ENCODE measurements around the gene KIAA0930. TPM values are rescaled to one million over a fixed set of nuclear protein-coding genes. Genes with fewer than 3 reads are reported as not detected.

The KIAA0930 gene
- total RNA-seq, 1 donor from 2014 or later = 42.5 TPM

- H3K4me3 ChIP-seq = no peak overlapping the region
- no peaks in the 10 kb centered on the region for H3K27me3 ChIP-seq
- no peak for DNase-seq (ENCODE audit: extremely low spot score in 2 of 2)
- intact Hi-C loops (cut with DNase I) = no loop called here
- H3K27ac ChIP-seq = peak overlapping the region; percentile 86
- TF ChIP-seq CTCF (IDR thresholded peaks at IDR 0.05) (no peak), POLR2AphosphoS5 (IDR thresholded peaks at IDR 0.05; ENCODE audit: insufficient read depth in 1 of 2, low read depth in 1 of 2) (no peak), POLR2A (IDR thresholded peaks at IDR 0.05) (no peak)
- no peaks in the 10 kb centered on the region for H3K9me3 ChIP-seq
- peaks cover 51% of the 10 kb centered on the region for H3K4me1 ChIP-seq
- H3K36me3 ChIP-seq = peaks cover 0 to 14% of the 10 kb centered on the region in 2 donors
Observed at GRCh38 chr22:45210174-45210573, 30.5 kb downstream of the KIAA0930 start.

GRCh38 chr22:45208993-45209838 lies 31.5 kb downstream of the KIAA0930 start:
- intact Hi-C loops (cut with DNase I) = no loop called here
- no peak for DNase-seq (ENCODE audit: extremely low spot score in 2 of 2)
- peak in 1 of 3 experiments; percentile 21 for TF ChIP-seq CTCF (IDR thresholded peaks at IDR 0.05)
- TF ChIP-seq POLR2AphosphoS5 (IDR thresholded peaks at IDR 0.05; ENCODE audit: insufficient read depth in 1 of 2, low read depth in 1 of 2) = no peak
- no peak for TF ChIP-seq POLR2A (IDR thresholded peaks at IDR 0.05)
- no peak overlapping the region for H3K4me3 ChIP-seq
- H3K27me3 ChIP-seq = no peaks in the 10 kb centered on the region
- peaks cover 0 to 20% of the 10 kb centered on the region in 2 donors for H3K36me3 ChIP-seq
- peaks cover 51% of the 10 kb centered on the region for H3K4me1 ChIP-seq
- no peaks in the 10 kb centered on the region for H3K9me3 ChIP-seq
- peak overlapping the region; percentile 86 for H3K27ac ChIP-seq

DNA sequence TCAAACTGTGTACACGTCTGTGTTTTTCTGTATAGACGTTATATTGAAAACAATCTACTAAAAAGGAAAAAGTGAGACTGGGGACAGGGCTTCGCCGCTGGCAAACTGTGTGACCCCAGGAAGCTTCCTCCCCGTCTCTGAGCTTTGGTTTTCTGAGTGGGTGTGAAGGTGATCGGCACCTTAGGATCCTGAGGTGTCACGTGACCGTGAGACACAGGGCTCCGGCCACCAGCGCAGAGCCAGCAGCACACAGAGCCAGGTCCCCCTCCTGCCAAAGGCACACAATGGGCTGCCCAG lies 32.0 kb downstream of the KIAA0930 start:
- H3K27ac ChIP-seq = peak overlapping the region; percentile 86
- peaks cover 0 to 21% of the 10 kb centered on the region in 2 donors for H3K36me3 ChIP-seq
- H3K4me3 ChIP-seq = no peak overlapping the region
- H3K4me1 ChIP-seq = peaks cover 50% of the 10 kb centered on the region
- H3K9me3 ChIP-seq = no peaks in the 10 kb centered on the region
- no peak for DNase-seq (ENCODE audit: extremely low spot score in 2 of 2)
- TF ChIP-seq POLR2A (IDR thresholded peaks at IDR 0.05) = no peak
- TF ChIP-seq CTCF (IDR thresholded peaks at IDR 0.05) = no peak
- no peak for TF ChIP-seq POLR2AphosphoS5 (IDR thresholded peaks at IDR 0.05; ENCODE audit: insufficient read depth in 1 of 2, low read depth in 1 of 2)
- intact Hi-C loops (cut with DNase I) = no loop called here
- H3K27me3 ChIP-seq = no peaks in the 10 kb centered on the region

GRCh38 chr22:45207981-45208664 lies 32.6 kb downstream of the KIAA0930 start:
- Histone ChIP-seq H3K36me3 (peaks cover 0 to 26% of the 10 kb centered on the region in 2 donors), H3K4me1 (peaks cover 45% of the 10 kb centered on the region), H3K27me3 (no peaks in the 10 kb centered on the region), H3K4me3 (no peak overlapping the region), H3K27ac (no peak overlapping the region), H3K9me3 (no peaks in the 10 kb centered on the region)
- DNase-seq (ENCODE audit: extremely low spot score in 2 of 2) = no peak
- no peak for TF ChIP-seq POLR2A (IDR thresholded peaks at IDR 0.05)
- no peak for TF ChIP-seq CTCF (IDR thresholded peaks at IDR 0.05)
- TF ChIP-seq POLR2AphosphoS5 (IDR thresholded peaks at IDR 0.05; ENCODE audit: insufficient read depth in 1 of 2, low read depth in 1 of 2) = no peak
- intact Hi-C loops (cut with DNase I) = no loop called here

DNA sequence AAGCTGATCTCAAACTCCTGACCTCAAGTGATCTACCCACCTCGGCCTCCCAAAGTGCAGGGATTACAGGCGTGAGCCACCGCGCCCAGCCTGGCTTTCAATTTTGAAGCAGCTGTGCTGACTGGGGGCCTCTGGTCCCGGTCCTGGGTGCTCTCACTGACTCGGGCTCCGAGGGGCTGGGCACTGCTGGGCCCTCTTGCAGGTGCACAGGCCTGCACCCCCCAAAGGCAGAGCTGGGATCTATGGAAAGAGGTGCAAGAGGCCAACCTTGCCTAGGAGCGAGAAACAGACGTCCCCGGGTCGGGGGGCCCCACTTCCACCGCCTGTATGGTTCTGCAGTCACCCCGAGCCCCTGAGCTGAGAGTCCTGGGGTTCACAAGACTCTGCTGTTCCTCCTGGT lies 33.2 kb downstream of the KIAA0930 start:
- intact Hi-C loops (cut with DNase I) = no loop called here
- no peaks in the 10 kb centered on the region for H3K27me3 ChIP-seq
- H3K9me3 ChIP-seq = no peaks in the 10 kb centered on the region
- no peak overlapping the region for H3K27ac ChIP-seq
- no peak for DNase-seq (ENCODE audit: extremely low spot score in 2 of 2)
- TF ChIP-seq CTCF (IDR thresholded peaks at IDR 0.05) = no peak
- TF ChIP-seq POLR2A (IDR thresholded peaks at IDR 0.05) = no peak
- TF ChIP-seq POLR2AphosphoS5 (IDR thresholded peaks at IDR 0.05; ENCODE audit: insufficient read depth in 1 of 2, low read depth in 1 of 2) = no peak
- peaks cover 39% of the 10 kb centered on the region for H3K4me1 ChIP-seq
- H3K4me3 ChIP-seq = no peak overlapping the region
- peaks cover 0 to 32% of the 10 kb centered on the region in 2 donors for H3K36me3 ChIP-seq
